GM18909 (cell line): ENCODE results near the gene HLA-DRA.

ENCODE experiments used
- ATAC-seq: cut with Tn5 transposase; IDR thresholded peaks from one replicate; pipeline ENCODE4 v1.9.1; 2021; ENCODE audit warnings: mild to moderate bottlenecking; ENCODE audit not compliant: unreplicated experiment, poor library complexity

HLA-DRA gene

DNA sequence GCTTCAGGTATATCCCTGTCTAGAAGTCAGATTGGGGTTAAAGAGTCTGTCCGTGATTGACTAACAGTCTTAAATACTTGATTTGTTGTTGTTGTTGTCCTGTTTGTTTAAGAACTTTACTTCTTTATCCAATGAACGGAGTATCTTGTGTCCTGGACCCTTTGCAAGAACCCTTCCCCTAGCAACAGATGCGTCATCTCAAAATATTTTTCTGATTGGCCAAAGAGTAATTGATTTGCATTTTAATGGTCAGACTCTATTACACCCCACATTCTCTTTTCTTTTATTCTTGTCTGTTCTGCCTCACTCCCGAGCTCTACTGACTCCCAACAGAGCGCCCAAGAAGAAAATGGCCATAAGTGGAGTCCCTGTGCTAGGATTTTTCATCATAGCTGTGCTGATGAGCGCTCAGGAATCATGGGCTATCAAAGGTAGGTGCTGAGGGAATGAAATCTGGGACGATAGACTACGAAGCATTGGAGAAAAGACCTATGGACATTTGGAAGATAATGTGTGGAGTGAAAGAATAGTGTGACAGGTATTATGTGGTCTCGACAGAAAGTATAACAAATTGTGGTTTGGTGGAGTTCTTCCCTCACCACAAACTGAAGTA lies at the start of gene HLA-DRA:
Gene HLA-DRA (plus strand): TSS at position 286 of the 613 bp plus-strand sequence. CDS start 64 bp downstream, at position 350.
- ATAC-seq = peak; percentile 70

DNA sequence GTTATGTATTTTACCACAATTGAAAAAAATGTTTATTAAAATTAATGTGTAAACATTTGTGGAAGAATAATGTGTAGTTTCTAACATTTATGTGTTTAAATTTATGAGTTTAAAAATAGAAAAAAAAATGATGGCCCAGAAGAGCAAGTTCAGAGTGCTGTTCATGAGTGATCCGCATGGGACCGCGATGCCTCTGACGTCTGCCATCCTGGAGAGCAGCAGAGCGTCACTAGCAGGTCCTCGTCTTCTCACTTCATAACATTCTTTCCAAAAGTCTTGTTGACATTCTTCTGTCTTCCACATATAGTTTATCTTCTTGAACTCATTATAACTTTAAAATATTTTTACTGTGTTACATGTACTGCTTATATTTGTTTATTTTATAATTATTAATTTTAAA lies 48.2 kb upstream of the HLA-DRA start:
- ATAC-seq = no peak

DNA sequence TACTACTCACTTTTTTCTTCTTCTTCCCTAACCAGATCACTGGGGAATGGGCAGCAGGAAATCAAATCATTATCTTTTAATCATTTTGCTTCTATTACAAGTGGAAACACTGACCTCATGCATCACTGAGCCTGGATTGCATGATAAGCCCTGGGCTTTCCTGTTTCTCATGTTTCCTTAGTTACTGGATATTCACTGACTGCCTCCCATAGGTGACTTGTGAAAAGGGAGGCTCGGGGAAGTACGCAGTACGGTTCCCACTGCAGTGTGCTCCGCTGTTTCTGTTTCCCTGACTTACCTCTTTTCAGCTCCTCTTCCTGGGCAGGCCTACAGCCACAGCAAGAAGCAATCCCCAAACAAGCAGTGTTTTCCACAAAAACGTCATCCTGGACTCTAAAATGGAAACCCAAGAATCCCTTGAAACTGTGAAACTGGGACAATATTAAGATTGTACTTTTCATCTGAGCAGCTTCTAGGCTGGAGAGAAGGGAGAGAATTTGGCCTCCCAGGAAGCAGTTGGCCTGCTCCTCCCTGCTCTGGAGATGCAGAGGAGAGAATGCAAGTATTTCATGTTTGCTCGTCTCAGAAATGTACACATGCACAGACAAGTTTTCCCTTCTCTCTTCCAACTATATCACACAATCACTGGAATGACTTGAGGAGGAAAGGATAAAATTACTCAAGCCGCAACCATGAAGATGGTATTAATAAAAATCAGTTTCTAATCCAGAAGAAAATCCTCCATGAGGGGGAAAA lies 45.8 kb upstream of the HLA-DRA start:
- ATAC-seq = no peak

DNA sequence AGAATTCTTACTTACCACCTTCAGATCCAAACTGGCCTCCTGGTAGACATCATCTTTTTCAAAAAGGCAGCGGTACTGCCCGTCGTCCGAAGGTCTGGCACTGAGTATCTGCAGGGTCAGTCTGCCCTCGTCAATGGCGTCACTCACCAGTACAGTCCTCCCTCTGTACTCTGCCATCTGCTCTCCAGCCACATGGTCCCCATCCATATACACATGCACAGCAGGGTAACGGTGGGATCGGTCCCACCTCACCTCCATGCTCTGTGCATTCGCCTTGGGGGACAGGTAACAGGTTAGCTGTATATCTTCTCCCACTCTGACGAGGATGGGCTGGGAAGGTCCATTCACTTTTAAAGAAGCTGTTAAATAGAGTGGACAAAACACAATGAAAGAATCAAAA lies 43.7 kb upstream of the HLA-DRA start:
- no peak for ATAC-seq

DNA sequence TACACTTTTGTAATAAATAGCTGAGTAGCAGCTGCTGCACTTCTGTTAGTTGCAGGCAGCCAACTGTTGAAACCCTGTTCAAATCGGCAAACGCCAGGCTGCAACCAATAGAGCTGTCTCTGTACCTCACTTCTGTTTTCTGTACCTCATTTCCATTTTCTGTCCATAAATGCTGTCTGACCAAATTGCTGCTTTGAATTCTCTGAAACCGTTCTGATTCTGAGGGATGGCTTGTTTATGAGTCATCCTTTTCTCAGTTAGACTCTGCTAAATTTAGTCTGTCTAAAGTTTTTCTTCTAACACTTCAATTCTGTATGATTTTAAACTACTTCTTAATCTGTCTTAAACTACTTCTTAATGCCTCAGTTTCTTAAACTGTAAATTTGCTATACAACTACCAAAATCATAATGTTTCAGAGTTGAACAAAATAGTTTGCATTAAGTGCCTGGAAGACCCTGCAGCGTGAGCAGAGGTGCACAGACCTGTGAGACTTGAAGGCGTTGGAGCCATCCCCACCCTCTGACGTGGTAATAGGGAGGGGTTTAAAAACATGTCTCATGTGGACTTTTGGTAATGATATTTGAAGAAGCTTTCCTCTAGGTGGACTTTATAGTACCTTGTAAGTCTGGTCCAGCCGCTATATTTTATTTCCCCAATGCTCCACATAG lies 42.3 kb upstream of the HLA-DRA start:
- peak; percentile 77 for ATAC-seq

DNA sequence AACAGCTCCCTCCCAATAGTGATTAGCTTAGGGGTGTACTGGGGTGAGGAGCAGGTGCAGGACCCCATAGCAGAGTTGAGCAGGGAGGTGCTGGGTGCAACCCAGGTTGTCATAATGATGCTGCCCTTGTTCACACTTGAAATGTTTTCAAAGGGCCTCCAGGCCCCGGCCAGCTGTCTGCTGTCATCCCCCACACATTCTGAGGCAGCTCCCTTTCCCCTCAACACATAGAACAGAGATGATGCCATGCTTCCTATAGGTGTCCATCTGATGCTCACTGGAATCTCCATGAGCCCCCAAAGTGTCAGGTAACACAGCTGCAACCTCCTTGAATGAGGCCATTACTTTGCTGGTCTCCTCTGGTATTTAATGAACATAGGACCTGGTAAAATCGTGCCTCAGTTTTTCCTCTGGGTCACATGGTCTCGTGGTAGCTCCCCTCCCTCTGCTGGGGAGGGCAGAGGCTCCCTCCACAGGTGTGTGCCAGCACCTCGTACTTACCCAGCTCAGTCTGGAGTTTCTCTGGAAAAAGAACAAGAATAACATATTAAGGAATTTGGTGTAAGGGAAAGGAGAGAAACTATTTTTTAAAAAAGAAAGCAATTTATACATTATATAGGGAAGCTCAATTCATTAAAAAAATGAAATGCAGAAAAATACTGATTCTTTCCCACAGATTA lies 38.3 kb upstream of the HLA-DRA start:
- ATAC-seq = no peak

DNA sequence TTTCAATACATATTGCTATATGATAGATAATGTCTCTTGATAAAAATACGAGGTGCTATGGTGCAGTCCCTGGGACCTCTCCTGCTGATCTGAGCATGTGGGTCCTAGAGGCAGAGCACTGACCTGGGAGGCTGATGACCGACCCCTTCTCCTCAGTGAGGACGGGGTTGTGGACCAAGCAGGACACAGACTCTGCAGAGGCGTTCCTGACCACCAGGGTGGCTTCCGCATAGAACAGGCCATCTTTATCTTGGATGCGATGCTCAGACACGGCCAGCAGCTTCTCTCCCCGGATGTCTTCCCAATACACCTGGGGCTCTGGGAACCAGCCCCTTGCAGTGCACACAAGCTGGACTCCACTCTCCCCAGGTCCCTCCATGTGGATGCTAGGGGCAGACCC lies 36.9 kb upstream of the HLA-DRA start:
- ATAC-seq = no peak

DNA sequence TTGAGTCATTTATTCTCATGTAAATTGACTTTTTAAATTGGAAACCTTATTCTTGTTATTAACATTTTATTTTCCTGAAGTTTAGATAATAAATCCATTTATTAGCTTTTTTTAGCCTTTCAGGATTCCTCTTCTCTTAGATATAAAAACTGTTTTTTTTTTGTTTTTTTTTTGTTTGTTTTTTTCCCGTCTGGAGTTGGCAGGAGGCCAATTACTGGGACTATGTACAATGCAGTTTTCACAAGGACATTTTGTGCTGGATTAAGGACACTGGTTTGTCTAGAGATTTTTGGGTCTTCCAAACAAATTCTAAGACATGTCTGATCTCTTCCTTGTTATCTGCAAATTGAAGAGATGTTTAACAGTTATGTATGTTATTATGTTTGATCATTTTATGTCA lies 34.0 kb upstream of the HLA-DRA start:
- no peak for ATAC-seq

DNA sequence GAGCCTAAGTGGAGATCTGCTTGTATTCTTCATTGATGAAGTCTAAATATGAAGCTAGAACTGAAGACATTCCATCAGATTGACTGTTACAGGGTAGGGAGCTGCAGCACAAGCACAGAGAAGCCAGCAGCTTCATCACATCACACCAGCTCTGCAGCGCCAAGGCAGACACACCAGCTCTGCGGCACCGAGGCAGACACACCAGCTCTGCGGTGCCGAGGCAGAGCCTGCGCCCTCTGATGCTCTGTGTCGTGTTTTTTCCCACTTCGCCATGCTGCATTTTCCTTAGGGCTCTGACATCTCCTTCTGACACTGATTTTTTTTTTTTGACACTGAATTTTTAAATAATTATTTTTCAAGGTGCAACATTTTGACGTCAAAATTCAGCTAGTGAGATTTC lies 33.5 kb upstream of the HLA-DRA start:
- no peak for ATAC-seq

DNA sequence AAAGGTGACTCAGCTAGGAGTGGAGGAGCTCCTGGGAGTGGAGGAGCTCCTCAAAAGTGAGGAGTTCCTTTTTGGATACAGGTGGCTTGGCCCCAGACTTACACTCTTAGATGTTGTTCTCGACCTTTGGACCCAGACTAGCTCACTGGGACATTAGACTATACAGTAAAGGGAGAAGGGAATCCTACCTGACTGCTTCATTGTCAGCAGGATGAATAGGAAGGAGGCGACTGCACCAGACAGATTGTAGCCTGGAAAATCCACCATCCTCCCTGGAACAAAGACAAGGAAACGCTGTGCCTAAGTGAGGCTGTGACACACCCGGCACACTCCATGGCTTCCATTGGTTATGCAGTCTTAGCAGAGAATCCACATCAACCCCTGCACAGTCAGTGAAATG lies 32.8 kb upstream of the HLA-DRA start, which contains the start of gene BTNL2:
Gene BTNL2 (minus strand): TSS at position 325 of the 400 bp plus-strand sequence. CDS start 58 bp downstream, at position 267.
- no peak for ATAC-seq

DNA sequence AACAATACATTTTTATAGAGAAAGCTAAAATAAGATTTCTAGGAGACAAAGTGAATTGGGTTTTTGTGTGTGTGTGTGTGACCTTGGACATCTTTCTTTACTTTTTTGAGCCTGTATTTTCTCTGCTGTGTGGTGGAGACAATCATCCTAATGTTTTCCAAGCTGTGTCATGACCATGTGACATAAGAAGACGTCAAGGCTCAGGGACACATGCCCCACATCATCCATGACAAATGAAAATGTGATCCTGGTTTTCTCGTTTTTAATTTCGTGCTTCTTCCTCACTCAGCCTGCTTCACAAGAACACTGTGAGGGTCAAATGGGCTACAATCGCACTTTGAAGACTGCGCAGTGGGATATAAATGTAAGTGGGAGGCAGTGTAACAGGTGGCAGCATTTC lies 28.8 kb upstream of the HLA-DRA start:
- no peak for ATAC-seq

DNA sequence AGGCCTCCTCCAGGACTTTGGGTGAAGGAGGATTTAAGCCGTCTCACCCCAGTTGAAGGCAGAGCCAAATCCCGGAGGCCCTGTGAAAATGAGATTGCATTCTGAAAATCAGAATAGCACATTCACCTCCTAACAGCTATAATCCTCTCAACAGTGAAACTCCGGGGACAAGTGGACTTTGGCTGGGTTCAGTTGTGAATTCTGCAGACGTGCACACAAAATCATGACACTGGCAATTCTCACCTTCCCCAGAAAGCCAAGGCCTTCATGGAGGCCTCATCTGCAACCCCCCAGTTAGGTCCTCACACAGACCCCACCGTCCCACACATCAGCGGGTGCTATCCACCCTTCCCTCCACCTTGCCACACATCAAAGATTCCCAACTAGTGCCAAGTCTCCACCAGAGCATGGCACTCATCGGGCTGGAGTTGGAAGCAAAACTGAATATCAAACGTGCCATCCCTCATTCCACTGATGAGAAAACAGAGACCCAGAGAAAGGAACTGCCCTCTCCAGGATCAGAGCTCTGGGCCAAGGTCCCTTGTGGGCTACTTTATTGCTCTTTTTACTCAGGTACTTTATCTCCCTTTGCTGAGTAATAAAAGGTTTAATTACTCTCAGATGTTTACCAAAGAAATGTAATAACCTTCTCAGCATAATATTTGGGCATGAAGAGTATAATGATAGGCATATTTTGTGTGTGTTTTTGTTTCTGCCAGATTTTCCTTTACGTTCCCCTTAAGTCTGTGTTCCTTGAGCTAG lies 27.9 kb upstream of the HLA-DRA start:
- no peak for ATAC-seq

DNA sequence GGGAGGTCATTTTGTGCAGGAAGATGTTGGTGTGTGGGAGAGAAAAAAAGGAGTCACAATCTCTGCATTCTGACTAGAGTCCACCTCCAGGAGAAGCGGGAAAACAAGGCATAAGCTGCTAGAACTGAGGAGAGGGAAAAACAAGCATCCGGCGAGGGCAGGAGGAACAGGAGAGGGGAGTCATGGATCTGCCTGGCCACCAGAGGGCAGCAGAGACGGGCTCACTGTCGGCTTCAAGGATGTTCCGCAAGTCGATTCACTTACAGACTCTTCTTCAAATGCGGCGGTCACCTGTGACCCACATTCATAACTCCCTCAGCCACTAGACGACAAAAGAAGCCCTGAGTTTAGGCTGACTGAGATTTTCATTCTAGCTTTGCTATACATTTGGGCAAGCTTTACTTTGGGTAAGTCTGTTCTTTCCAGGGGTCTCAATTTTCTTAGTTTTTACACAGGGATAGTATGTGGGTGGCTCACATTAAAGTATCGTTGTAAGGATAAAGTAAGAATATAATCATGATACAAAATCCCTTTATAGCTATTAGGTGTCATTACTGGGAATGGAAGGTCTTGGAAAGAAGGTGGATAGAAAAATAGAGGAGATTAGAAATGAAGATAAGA lies 26.1 kb upstream of the HLA-DRA start:
- no peak for ATAC-seq

DNA sequence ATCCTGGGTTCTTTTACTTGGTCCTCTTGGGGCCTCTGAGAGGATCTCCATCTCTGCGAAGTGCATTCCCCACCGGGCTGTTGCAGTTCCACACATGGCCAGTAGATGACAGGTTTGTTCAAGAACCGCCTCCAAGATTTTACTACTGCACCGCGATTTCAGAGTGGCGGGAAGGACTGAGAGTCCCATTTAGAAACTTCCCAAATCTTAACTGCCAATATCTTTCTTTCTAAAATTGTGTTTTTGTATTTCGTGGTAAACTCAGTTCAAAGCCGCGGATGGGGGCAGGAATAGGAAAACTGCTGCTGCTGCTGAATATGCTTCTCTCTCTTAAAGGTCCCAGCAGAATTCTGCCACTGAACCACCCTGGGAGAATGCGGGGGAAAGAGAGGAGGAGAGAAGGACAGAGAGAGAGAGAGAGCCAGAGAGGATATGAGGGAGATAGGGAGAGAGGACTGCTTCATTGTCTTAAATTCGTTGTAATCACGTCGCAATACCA lies 24.1 kb upstream of the HLA-DRA start:
- ATAC-seq = no peak

DNA sequence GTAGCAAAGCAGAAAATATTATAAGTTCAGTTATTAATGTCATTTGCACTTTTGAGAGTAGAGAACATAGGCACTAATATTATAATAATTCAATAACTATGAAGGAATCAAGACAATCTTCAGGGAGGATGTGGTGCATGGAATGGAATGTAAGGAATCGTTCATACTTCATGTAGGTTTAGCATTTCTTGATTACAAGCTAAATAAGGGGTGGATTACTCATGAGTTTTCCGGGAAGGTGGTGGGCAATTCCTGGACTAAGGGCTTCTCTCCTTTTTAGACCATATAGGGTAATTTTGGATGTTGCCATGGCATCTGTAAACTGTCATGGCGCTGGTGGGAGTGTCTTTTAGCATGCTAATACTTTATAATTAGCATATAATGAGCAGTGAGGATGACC lies 23.7 kb upstream of the HLA-DRA start:
- ATAC-seq = no peak

DNA sequence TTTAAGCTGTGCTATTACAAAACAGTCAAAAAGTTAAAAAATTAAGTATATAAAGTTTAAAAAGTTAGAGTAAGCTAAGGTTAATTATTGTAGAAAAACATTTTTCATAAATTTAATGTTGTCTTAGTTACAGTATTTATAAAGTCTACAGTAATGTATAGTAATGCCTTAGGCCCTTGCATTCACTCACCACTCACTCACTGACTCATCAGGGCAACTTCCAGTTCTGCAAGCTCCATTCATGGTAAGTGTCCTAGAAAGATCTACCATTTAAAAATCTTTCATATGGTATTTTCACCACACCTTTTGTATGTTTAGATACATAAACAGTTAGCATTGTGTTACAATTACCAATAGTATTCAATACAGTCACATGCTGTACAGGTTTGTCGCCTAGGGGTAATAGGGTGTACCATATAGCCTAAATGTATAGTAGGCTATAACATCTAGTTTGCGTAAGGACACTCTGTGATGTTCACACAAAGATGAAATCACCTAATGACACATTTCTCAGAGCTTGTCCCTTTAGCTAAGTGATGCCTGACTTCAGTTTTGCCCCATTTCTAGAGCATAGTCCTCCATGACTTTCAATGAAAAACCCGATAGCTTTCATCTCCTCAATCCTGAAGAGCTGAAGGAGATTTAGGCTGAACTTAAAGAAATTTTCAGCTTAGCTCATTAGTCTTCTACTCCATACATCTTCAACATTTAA lies 14.9 kb upstream of the HLA-DRA start:
- no peak for ATAC-seq

DNA sequence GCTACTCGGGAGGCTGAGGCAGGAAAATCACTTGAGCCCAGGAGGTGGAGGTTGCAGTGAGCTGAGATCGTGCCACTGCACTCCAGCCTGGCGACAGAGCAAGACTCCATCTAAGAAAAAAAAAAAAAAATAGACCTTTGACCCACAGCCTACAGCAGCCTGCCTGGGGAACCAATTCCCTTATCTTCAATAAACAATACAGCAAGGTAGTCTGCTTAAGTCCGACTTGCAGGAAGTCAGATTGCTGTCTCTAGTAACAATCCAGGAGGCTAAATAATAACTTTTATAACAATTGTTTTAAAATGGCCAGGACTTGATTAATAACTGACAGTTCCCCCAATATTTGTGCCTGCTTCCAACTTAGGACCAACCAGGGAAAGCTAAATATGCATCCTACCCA lies 13.3 kb upstream of the HLA-DRA start:
- no peak for ATAC-seq

DNA sequence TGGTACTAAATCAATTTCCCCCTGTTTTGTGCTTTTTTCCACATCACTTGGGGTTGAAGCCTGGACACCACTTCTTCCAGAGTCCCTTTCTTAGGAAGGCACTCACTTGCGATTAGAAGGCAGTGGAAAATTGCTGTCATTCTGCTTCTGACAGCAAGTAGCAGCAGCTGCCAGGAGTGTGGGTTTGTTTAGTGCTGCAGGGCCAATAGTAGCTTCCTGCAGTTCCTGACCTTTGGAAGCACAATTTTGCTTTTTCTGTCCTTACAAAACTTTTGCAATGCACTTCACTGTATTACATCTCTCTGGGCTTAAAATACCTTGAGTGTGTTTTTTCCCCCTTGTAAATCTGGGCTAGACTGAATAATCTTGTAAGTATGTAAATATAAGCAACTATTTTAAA lies 12.5 kb upstream of the HLA-DRA start:
- ATAC-seq = no peak

DNA sequence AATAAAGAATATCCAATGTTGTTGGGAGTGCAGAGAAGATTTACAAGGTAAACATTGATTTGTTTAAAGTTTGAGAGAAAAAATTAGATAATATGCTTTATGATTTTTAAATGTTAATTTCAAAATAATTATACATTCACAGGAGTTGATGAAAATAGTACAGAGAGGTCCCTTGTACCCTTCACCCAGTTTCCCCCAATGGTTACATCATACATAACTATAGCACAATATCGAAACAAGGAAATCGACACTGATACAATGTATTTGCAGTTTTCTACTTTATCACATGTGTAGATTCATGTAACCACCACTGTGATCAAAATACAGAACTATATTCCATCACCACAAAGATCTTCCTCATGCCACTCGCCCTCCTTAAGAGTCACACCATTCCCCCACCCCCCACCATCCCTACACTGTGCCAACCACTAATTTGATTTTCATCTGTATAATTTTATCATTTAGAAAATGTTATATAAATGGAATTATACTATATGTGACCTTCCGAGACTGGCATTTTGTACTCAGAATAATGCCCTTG lies 11.7 kb upstream of the HLA-DRA start:
- ATAC-seq = no peak
